NOMO-1 (cell line): ENCODE data around the gene OTOP1.
"Not testable (repeated sequence)": the region's sequence is repeated elsewhere in the genome, so short reads cannot be mapped to it uniquely, and the experiment has no call there.

Experiments used
- DNase-seq, 2 experiments: peaks; one replicate each; lab custom pipeline; 2025; ENCODE audit not compliant: unreplicated experiment in 2 of 2; lab: John Stamatoyannopoulos, UW

OTOP1 gene

GRCh38 chr4:4164532-4165173 is 62.1 kb downstream of the OTOP1 start:
- DNase-seq: not testable (repeated sequence)

GRCh38 chr4:4162186-4162585 is 64.5 kb downstream of the OTOP1 start:
- not testable (repeated sequence) for DNase-seq

GRCh38 chr4:4160956-4161665 is 65.6 kb downstream of the OTOP1 start:
- DNase-seq: not testable (repeated sequence)

DNA sequence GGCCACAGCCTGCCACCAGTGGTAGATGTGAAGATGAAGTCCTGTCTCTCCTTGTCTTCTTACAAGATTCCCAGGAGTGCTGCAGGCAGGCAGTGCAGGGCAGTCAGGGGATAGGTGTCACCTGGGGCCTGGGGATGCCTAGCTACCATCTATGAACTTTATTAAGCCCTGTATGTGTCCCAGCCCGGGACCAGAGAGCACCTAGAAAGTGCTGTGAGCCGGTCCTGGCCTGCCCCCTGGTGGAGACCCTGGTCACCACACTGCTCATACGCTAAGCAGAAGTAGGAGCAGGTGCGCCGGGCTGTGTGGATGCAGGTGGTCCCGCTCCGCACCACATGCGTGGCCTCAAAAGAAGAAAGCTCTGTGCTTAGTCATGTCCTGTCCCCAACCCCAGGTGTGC is 81.1 kb downstream of the OTOP1 start:
- DNase-seq: not testable (repeated sequence)

GRCh38 chr4:4143376-4143775 is 83.4 kb downstream of the OTOP1 start:
- not testable (repeated sequence) for DNase-seq

DNA sequence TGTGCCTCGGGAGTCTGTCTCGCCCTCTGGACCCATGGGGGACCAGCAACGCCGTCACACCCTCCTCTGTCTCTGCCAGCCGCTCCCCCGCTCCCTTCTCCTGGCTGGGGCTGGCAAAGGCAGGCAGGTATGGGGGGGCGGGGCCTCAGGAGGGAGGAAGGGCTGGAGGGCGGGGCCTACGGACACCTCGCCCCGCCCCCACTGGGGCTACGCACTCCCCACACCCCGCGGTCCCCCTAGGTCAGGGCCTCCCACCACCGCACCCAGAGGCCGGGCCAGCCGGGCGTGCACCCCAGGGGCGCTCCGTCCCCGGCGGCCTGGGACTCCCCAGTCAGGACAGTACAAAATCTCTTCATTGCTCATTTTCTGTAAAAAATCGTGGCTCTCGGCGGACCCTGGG is 84.0 kb downstream of the OTOP1 start:
- DNase-seq: not testable (repeated sequence)

GRCh38 chr4:4141186-4141585 is 85.5 kb downstream of the OTOP1 start:
- DNase-seq: not testable (repeated sequence)
